GM18508 (cell line): ENCODE results near the gene MYLIP.

Source experiments
- ATAC-seq: cut with Tn5 transposase; IDR thresholded peaks from one replicate; pipeline ENCODE4 v1.9.1; 2021; ENCODE audit warnings: moderate number of reproducible peaks; ENCODE audit not compliant: insufficient read depth, unreplicated experiment

The MYLIP gene

DNA sequence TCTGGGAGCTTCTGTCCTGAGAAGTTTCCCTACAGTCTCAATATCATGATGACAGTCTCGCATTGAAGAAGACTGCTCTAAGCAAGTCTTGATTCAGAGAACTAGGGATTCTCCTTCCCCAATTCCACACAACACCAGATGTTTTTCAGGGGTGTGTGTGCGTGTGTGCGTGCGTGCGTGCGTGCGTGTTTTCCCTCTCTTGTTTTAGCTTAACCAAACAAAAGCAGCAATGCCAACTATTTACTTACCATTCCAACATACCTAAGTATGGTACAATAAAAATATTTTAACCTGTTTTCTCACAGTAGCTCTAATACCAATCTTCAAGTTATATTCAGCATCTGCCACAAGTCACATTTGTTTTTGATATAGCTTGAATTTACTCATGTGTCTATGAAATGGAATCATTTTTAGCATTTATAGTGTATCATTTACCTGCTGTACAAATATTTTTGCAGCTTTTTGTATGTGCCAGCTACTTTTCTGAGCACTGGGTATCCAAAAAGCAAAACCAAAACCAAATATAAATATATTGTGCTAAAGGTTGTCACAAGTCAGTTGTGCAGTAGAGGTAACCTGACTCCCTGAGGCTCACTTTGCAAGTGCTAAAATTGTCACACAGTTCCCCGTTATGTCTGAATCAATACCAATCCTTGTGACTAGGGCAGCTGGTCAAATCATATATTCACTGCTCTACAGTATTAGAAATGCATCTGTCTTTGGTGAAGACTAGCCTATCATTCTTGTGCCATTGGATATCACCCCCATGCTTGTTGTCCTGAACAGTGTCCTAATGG, 21.7 kb upstream of the MYLIP start:
- ATAC-seq, result no peak

DNA sequence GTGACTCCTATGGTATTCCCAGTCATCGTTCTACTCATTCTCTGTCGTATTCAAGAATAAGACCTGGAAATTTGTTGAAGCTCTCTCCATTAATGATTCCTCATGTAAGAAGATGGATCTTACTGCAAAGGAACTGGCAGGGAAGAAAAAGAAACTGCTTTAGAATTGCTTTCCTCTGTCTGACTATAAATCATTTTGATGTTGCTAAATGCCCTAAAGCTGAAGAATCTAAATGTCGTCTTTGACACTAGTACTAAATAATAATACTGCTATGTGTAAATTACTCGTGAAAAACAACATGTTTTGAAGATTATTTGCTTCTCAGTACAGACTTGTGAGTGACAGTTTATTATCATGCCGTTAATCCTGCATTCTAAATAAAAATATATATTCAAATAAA, 20.5 kb upstream of the MYLIP start:
- no peak for ATAC-seq

DNA sequence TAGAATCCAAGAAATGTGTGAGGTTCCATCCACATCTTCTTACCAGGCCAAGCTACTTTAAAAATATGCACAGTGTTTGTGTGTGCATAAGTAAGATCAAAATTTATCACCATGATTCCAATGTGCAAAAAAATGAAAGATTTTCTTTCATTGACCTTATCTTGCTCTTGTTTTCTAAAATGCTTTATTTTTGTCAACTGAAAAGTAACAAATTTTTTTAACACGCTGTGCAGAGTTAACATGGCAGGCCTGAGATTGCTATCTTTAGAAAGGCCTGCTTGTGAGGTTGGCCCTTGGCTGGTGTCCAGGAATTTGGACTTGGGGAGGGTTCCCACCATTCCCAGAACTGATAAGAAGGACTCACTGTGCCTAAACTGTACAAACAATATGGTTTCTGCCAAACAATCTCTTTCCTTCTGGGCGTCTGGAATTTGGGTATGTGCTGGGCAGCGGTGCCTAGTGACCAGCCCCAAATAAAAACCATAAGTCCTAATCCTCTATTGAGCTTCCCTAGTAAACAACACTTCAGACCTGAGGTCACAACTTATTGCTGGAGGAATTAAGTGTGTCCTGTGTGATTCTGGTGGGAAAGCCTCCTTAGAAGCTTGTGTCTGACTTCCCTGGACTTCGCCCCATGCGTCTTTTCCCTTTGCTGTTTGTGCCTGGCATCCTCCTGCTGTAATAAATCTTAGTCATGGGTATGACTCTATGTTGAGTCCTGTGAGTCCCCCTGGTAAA, 19.8 kb upstream of the MYLIP start:
- no peak for ATAC-seq

DNA sequence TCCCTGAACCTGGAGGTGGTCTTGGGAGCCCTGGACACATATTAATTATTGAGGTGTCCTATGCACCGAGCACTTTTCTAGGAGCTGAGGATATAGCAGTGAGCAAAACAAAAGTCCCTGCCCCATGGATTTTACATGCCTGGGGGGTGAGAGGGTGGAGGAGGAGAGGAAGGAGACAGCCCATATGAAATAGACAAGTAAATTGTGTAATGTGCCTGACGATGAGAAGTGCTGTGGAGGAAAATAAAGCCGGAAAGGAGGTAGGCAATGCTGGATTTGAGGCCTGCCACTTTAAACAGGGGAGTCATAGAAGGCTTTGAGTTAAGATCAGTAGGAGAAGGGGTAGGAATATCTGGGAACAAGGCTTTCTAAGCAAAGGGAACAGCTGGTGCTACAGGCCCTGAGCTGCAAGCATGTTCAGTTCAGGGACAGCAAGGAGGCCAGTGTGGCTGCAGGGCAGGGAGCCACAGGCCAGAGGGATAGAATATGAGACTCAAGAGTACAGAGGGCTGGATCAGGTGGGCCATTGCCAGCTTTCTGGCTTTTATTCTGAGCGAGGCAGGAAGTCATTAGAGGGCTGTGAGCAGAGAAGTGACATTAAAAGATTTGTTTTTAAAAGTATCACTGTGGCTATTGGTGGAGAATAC, 19.1 kb upstream of the MYLIP start:
- ATAC-seq, result no peak

DNA sequence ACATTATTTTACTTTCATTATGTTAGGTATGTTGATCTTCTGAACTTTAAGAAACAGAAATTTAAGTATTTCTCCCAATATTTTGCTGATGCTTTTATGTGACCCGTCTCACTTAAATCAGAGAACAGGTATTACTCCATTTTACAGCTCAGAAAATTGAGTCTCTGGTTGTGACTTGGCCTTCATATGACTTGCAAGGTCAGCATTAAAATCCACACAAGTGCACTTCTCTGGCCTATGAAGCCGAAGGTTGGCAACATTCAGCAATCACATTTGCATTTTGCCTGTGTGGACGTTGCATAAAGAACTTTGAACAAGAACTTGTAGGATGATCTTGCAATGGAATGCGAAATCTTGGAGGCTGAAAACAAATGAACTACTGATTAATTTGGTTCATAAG, 10.1 kb upstream of the MYLIP start:
- ATAC-seq, result no peak

DNA sequence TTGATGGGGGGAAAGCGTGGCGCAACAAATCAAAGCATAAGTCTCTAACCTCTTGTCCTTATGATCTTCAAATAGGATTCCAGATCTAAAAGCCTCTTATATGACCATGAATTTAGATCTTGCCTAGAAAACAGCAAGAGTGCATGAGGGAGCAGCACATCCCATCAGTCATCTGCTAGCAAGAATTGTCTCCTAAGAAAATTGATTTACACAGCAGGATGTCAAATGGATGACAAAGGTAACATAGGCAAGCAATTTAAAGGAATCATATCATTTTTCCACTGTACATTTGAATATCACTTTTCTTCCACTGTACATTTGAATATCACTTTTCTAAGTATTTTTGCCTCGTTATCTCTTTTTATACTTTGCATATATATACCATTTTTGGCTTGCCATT, 7.5 kb upstream of the MYLIP start:
- no peak for ATAC-seq

DNA sequence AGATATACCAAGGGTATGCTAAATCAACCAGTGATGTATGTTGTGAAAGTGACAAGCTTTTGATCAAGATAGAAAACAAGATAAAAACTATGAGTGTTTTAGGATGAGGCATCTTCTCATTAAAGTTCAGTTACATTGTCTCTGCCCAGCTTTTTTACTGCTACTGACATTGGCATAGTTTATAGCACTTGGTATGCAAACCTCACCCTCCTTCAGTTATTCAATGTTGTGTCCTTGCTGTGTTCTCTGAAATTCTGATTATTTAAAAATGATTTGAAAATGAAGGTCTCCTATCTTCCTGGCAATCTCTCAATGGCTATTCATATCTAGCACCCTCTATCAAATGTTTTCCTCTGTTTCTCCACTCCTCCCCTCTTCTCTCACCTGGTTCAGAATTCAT, 6.7 kb upstream of the MYLIP start:
- no peak for ATAC-seq

DNA sequence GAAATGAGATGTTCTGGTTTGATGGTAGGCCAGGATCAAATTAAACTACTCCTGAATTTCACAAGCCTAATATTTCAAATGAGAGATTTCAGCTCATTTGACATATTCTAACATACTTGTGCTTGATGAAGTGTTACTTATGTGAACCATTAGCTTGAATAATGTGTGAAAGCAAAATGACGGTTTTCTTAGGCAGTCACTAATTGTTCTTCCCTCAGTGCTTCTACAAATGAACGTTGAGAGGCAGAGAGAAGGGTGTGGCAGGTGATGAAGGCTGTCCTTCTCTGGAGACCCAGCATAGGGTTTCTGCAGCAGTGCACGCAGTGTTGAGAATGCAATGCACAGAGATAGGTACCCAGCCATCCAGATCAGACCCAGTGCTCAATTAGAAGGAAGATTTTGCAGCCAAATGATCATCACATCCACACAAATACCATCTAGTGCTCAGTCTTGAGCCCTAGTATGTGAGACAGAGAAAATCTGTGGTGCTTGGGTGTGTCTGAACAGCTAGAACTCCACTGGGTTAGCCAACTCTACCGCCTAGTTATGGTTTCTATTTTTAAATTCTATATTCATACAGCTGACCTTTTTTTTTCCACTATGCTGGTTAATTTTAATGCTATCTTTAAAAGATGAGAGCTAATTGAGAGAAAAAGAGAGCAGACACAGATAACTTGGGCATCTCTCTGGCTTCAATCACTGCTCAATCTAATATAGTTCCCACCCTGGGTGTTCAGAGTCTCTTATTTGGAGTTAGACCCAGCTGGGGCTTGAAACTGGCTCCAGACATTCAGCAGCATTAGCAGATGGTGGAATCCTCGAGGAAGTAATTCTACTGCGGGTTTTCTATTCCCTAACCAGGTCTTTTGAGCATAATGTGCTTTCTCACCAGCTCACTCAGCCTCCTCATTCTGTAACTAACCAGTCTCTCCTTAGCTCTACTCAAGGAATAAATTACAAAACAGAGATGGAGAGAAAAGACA, 4.4 kb upstream of the MYLIP start:
- ATAC-seq, result no peak

DNA sequence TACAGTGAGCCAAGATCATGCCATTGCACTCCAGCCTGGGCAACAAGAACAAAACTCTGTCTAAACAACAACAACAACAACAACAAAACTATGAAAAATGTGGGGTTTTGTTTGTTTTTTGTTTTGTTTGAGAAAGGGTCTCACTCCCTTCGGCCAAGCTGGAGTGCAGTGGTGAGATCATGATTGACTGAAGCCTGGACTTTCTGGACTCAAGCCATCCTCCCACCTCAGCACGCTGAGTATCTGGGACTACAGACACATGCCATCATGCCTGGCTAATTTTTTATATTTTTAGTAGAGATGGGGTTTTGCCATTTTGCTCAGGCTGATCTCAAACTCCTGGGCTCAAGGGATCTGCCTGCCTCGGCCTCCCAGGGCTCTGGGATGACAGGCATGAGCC, 2.8 kb upstream of the MYLIP start:
- ATAC-seq, result no peak

DNA sequence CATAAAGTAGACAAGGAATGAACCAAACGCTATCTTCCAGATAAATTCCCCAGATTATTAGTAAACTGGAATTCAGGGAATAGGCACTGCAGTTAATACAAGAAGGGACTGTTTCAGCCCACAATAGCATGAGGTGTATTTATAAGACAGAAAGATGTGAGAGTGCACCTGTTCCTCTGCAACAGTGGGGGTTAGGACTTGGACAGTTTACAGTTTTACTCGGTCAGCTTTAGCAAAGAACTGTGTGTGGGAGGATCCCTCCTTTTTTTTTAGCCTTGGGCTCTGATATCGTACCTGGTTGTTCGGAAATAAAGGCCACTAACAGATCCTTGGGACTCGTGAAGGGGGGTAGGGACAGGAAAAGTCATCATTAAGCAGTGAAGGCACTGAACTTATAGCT, 2.0 kb upstream of the MYLIP start:
- ATAC-seq, result no peak

DNA sequence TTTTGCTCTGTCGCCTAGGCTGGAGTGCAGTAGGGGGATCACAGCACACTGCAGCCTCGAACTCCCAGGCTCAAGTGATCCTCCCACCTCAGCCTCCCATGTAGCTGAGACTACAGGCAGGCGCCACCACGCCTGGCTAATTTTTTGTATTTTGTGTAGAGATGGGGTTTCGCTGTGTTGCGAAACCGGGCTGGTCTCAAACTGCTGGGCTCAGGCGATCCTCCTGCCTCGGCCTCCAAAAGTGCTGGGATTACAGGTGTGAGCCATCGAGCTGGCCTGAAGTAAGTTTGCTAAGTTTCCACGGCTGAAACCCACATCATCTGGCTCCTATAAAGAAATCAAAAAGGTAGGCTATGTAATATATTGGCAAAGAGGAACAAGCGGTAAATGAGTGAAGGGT, 1.4 kb upstream of the MYLIP start:
- ATAC-seq, result no peak

DNA sequence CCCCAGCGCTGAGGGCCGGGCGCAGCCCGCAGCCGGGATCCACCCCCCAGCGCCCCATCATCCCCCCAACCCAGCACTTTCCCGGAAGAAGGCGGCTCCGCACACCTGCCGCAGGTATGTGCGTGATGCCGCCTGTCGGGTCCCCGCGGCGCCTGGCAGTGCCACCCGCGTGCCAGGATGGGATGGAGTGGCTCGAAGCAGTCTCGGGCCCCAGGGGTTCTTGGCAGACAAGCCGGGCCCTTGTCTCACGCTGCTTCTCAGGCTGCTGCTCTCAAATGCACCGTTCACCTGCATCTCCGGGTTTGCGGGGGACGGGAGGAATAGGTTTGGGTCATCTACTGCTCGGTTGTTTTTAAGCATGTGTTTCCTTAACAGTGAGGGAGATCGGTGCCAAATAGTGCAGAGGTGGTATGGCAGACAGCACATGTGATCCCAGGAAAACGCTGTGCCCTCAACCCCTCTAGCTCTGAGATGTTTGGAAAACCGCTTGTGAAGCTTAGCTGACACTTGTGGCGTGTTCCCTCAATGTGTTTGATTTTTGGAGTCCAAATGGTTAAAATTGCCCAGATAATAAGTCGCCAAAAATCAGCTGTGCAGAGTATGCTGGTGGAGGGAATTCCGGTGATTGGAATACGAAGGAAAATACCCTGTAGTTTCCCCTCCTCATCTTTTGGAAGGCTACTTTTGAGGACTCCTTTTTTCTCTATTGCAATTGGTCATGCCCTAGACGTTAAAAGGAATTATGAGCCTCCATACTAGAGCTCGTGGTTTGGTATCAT, 926 bp downstream of the MYLIP start:
- no peak for ATAC-seq

DNA sequence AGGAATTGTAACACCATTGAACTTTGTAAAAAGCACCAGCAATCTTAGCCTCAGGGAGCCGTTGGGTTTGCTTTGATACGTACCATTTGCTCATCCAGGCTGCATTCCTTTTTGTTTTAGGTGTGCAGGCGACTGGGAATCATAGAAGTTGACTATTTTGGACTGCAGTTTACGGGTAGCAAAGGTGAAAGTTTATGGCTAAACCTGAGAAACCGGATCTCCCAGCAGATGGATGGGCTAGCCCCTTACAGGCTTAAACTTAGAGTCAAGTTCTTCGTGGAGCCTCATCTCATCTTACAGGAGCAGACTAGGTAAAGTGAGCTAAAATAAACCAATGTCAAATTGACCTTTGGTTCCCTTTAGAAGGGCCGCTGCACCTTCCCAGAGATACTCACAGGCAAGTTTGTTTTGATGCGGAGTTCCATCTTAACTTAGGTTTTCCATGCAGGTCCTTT, 1.6 kb downstream of the MYLIP start:
- no peak for ATAC-seq

DNA sequence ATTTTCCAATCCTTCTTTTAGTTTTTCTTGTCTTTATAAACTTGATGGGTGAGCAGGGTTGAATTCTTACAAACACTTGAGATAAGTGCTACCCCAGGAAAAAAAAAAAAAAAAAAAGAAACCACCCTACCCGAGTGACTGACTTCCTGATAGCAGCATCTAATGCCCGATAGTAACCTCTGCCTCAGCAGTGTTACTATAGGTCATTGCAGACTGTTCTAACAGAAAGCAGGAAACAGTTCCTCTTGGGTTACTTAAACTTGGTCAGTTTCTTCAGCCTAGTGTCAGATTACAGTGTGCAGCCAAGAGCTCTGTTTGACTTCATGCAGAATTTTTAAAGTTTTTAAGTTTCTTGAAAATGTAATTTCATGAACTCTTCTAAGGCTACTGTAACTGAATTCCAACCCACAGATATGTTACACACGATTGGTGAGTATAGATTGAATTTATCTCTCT, 2.1 kb downstream of the MYLIP start:
- ATAC-seq, result peak; percentile 59

DNA sequence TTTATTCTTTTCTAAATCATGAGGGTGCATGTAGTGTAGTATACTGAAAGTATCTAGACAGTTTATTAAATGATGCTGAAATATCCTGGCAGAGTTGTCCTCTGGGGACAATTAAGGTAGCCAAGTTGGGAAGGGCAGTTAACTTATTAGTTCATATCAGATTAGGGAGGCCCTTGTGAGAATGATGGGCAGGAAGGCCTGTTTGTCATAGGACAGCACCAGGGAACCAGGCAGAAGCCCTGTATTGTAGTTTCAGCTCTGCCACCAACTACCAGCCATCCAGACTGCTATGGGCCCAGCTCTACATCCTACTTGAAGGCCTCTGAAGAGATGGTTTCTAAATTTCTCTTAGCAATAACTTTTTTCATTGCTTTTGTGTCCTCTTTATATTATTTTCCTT, 4.0 kb downstream of the MYLIP start:
- no peak for ATAC-seq

DNA sequence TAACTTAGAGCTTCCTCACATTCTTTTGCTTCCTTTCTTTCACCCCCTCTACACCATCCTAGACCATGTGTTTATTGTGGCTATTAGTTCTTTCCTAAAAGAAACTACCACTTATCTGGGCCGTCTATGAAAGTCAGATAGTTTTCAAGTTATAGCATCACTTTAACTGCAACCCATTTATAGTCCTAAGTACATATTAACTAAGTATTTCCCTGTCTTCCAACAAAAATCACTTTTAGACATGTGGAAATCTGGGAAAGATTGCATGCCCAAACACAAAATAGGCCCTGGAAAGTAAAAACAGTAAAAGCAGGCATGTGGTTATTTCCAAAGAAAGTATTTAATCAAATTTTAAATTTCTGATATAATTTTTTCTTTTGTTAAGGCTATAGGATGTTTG, 5.5 kb downstream of the MYLIP start:
- ATAC-seq, result no peak

DNA sequence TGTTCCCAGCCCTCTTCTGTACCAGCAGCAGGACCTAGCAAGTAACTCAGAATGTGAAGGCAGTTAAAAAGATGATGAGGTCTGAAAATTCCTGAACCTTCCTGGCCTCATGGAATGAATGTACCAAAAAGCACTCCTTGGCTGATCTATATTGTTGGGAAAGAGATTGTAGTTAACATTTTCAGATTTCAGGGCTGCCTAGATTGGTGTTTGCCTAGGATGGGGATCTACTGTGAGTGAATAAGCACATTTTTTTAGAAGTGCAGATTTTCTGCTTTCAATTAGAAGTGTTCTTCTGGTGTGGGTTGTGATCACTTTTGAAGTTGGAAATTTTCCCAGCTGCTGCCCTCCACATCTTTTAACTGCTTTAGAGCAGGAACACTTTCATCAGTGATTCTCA, 6.2 kb downstream of the MYLIP start:
- ATAC-seq, result no peak

DNA sequence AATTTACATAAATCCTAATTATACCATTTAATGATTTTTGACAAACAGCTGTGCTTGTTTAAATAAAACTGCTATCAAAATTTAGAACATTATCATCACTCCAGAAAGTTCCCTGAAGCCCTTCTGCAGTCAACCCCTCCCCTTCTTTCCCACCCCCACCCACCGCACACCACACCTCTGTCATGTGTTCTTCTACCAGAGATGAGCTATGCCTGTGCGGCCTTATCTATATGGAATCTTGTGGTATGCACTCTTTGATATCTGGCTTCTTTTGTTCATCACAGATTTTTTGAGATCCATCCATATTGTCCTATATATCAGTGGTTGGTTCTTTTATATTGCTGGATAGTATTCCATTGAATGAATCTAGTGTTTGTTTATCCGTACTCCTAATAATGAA, 7.2 kb downstream of the MYLIP start:
- ATAC-seq, result no peak
